ENCODE measurements around the gene DKK1.
A peak's percentile ranks its signal among the peaks of the same experiment; 100 is the strongest.

Gene DKK1

GRCh38 chr10:52346394-52347326 lies 32.6 kb downstream of the DKK1 start:
- Histone ChIP-seq H3K27me3 (replicated peaks) (no peaks in the 10 kb centered on the region), H3K4me3 (ENCODE audit: low read depth, low read length) (no peak overlapping the region), H3K27ac (no peak overlapping the region), H3K36me3 (replicated peaks) (no peaks in the 10 kb centered on the region)
- TF ChIP-seq CTCF (IDR thresholded peaks at IDR 0.05; ENCODE audit: low read depth, low read length, missing control alignments): no peak
- no peak for DNase-seq
- in situ Hi-C loops (cut with HindIII; ENCODE audit: low pct_ligation_motif_present, low sequenced_read_pairs): no loop called here

GRCh38 chr10:52347327-52347667 lies 33.2 kb downstream of the DKK1 start:
- Histone ChIP-seq H3K36me3 (replicated peaks) (no peaks in the 10 kb centered on the region), H3K27me3 (replicated peaks) (no peaks in the 10 kb centered on the region), H3K4me3 (ENCODE audit: low read depth, low read length) (no peak overlapping the region), H3K27ac (no peak overlapping the region)
- in situ Hi-C loops (cut with HindIII; ENCODE audit: low pct_ligation_motif_present, low sequenced_read_pairs): no loop called here
- TF ChIP-seq CTCF (IDR thresholded peaks at IDR 0.05; ENCODE audit: low read depth, low read length, missing control alignments): no peak
- DNase-seq: no peak

- in situ Hi-C loops (cut with HindIII; ENCODE audit: low pct_ligation_motif_present, low sequenced_read_pairs): no loop called here
- DNase-seq: no peak
- H3K27ac ChIP-seq: no peak overlapping the region
- TF ChIP-seq CTCF (IDR thresholded peaks at IDR 0.05; ENCODE audit: low read depth, low read length, missing control alignments): no peak
- no peaks in the 10 kb centered on the region for H3K36me3 ChIP-seq (replicated peaks)
- H3K4me3 ChIP-seq (ENCODE audit: low read depth, low read length): no peak overlapping the region
- no peaks in the 10 kb centered on the region for H3K27me3 ChIP-seq (replicated peaks)
Measured at GRCh38 chr10:52348037-52348564, 34.0 kb downstream of the DKK1 start.

- DNase-seq: peak; percentile 36
- Histone ChIP-seq H3K27ac (peak overlapping the region; percentile 30), H3K27me3 (replicated peaks) (no peaks in the 10 kb centered on the region), H3K4me3 (ENCODE audit: low read depth, low read length) (no peak overlapping the region), H3K36me3 (replicated peaks) (no peaks in the 10 kb centered on the region)
- no peak for TF ChIP-seq CTCF (IDR thresholded peaks at IDR 0.05; ENCODE audit: low read depth, low read length, missing control alignments)
- in situ Hi-C loops (cut with HindIII; ENCODE audit: low pct_ligation_motif_present, low sequenced_read_pairs): no loop called here
Measured at GRCh38 chr10:52351914-52352330, 37.8 kb downstream of the DKK1 start.

- Histone ChIP-seq H3K27me3 (replicated peaks) (no peaks in the 10 kb centered on the region), H3K27ac (no peak overlapping the region), H3K4me3 (ENCODE audit: low read depth, low read length) (no peak overlapping the region), H3K36me3 (replicated peaks) (no peaks in the 10 kb centered on the region)
- DNase-seq: no peak
- in situ Hi-C loops (cut with HindIII; ENCODE audit: low pct_ligation_motif_present, low sequenced_read_pairs): no loop called here
- TF ChIP-seq CTCF (IDR thresholded peaks at IDR 0.05; ENCODE audit: low read depth, low read length, missing control alignments): no peak
Measured at GRCh38 chr10:52353205-52353604, 39.1 kb downstream of the DKK1 start.

Data from brain microvascular endothelial cell (primary cell).